Mesangial cell (primary cell): Measurements from ENCODE around the gene LRRTM4. TPM values are rescaled to one million over a fixed set of nuclear protein-coding genes. Genes with fewer than 3 reads are reported as not detected.

Experiments
- total RNA-seq: library from RNA; depleted of rRNA; stranded (reverse); fragments of >200 nt; gene quantifications from 2 replicates; pipeline ENCODE4 v1.2.3, GENCODE V29; 2015

Gene LRRTM4
- total RNA-seq = 0.51 TPM in 1 of 2 replicates, not detected in the other

GRCh38 chr2:77521931-77522470, at the start of gene LRRTM4:
LRRTM4 (minus strand) TSS chr2:77522376.

